H1 (cell line): ENCODE data around the gene LRRK1. TPM values are rescaled to one million over a fixed set of nuclear protein-coding genes. Genes with fewer than 3 reads are reported as not detected.

ENCODE experiments used
- CTCF ChIA-PET: fragments of 300-600 bp; sonication (Branson Sonifier 250); formaldehyde crosslinking; loops from one replicate; lab custom pipeline; 2021; ENCODE audit not compliant: partially characterized antibody; lab: Charles Lee
- POLR2A ChIA-PET: fragments of 300-600 bp; sonication (Branson Sonifier 250); formaldehyde crosslinking; loops from one replicate; lab custom pipeline; 2021; ENCODE audit warnings: inconsistent platforms; ENCODE audit not compliant: partially characterized antibody; lab: Charles Lee
- DNase-seq, 2 experiments: peaks; one replicate each; pipeline versions ENCODE4 v3.0.0 to v3.0.0-alpha.2; 2010 to 2022; ENCODE audit warnings: low spot score in 2 of 2, low read depth in 1 of 2, mixed read lengths in 1 of 2
- FAIRE-seq: peaks from 2 replicates; lab custom pipeline; 2011; peaks lifted over from hg19 to GRCh38; lab: Jason Lieb, UNC
- H2AFZ ChIP-seq: 2 replicates; pipeline ENCODE4 v1.8.1; 2012; ENCODE audit warnings: low read length, inconsistent platforms
- H2AK5ac ChIP-seq: 2 replicates; pipeline ENCODE4 v1.6.1; 2013; ENCODE audit warnings: low read depth, low read length
- H2BK120ac ChIP-seq: replicated peaks from 2 replicates; pipeline ENCODE3; 2013; ENCODE audit warnings: low read depth, low read length, inconsistent platforms
- H2BK12ac ChIP-seq: 2 replicates; pipeline ENCODE4 v1.6.1; 2013; ENCODE audit warnings: low read depth, low read length
- H2BK15ac ChIP-seq: 2 replicates; pipeline ENCODE4 v1.6.1; 2013; ENCODE audit warnings: low read length
- H2BK20ac ChIP-seq: 2 replicates; pipeline ENCODE4 v1.6.1; 2013; ENCODE audit warnings: low read length
- H2BK5ac ChIP-seq: 2 replicates; pipeline ENCODE4 v1.6.1; 2013; ENCODE audit warnings: low read depth, low read length
- H3K14ac ChIP-seq: 2 replicates; pipeline ENCODE4 v1.6.1; 2013; ENCODE audit warnings: inconsistent platforms; ENCODE audit not compliant: insufficient read length
- H3K18ac ChIP-seq: 2 replicates; pipeline ENCODE4 v1.6.1; 2013; ENCODE audit warnings: low read length; ENCODE audit errors: extremely low read depth
- H3K23ac ChIP-seq: 2 replicates; pipeline ENCODE4 v1.6.1; 2013; ENCODE audit warnings: inconsistent platforms; ENCODE audit not compliant: insufficient read length
- H3K23me2 ChIP-seq: 2 replicates; pipeline ENCODE4 v1.6.1; 2013; ENCODE audit warnings: low read depth, low read length
- H3K27ac ChIP-seq: 2 replicates; pipeline ENCODE4 v1.6.1; 2011; ENCODE audit warnings: low read depth, low read length, inconsistent platforms
- H3K27me3 ChIP-seq, 4 experiments: replicated peaks in 1 of 4; 1 replicate in 1 of 4; 2 replicates in 3 of 4; pipeline versions ENCODE4 v1.6.1 to v1.8.1; 2011 to 2013; ENCODE audit warnings: low read length in 3 of 4, mild to moderate bottlenecking in 3 of 4, inconsistent platforms in 2 of 4, mixed read lengths in 2 of 4, moderate library complexity in 1 of 4; ENCODE audit not compliant: control insufficient read depth in 3 of 4, insufficient read depth in 3 of 4; ENCODE audit errors: extremely low read depth in 1 of 4
- H3K36me3 ChIP-seq, 4 experiments: 2 replicates each; pipeline versions ENCODE4 v1.6.1 to v1.8.1; 2011 to 2013; ENCODE audit warnings: mild to moderate bottlenecking in 4 of 4, low read length in 3 of 4, moderate library complexity in 2 of 4, control low read depth in 1 of 4, inconsistent platforms in 1 of 4; ENCODE audit not compliant: insufficient read depth in 4 of 4, control insufficient read depth in 2 of 4
- H3K4ac ChIP-seq: replicated peaks from 2 replicates; pipeline ENCODE3; 2013; ENCODE audit warnings: low read length, low read depth, mixed read lengths, inconsistent platforms; ENCODE audit not compliant: insufficient read length
- H3K4me1 ChIP-seq, 4 experiments: replicated peaks in 1 of 4; 1 replicate in 1 of 4; 2 replicates in 3 of 4; pipeline versions ENCODE4 v1.6.1 to v1.8.1; 2011 to 2013; ENCODE audit warnings: low read length in 3 of 4, inconsistent platforms in 2 of 4, mixed read lengths in 1 of 4; ENCODE audit not compliant: insufficient read depth in 4 of 4, control insufficient read depth in 3 of 4
- H3K4me2 ChIP-seq, 2 experiments: 2 replicates each; pipeline versions ENCODE4 v1.6.1 to v1.8.1; 2011 to 2013; ENCODE audit warnings: low read depth in 2 of 2, low read length in 2 of 2, control low read depth in 1 of 2, inconsistent platforms in 1 of 2, mild to moderate bottlenecking in 1 of 2; ENCODE audit not compliant: insufficient read depth in 1 of 2
- H3K4me3 ChIP-seq, 4 experiments: fragments of 200-600, 300-600 bp in 1 of 4; sonication (generic), shearing (Covaris generic), sonication (Bioruptor Twin) in 1 of 4; 2 replicates each; pipeline versions ENCODE4 v1.5.1 to v1.8.1; 2011 to 2016; ENCODE audit warnings: low read length in 4 of 4, low read depth in 3 of 4, control low read depth in 2 of 4, inconsistent platforms in 2 of 4, mild to moderate bottlenecking in 2 of 4, mixed read lengths in 1 of 4, moderate library complexity in 1 of 4; ENCODE audit not compliant: insufficient read depth in 2 of 4; ENCODE audit errors: extremely low read depth in 1 of 4
- H3K56ac ChIP-seq: replicated peaks from 2 replicates; pipeline ENCODE3; 2013; ENCODE audit warnings: low read depth, mild to moderate bottlenecking, mixed read lengths, low read length, inconsistent platforms; ENCODE audit not compliant: insufficient read length
- H3K79me1 ChIP-seq: 2 replicates; pipeline ENCODE4 v1.6.1; 2013; ENCODE audit warnings: low read depth, low read length, control low read depth
- H3K79me2 ChIP-seq, 2 experiments: 2 replicates each; pipeline versions ENCODE4 v1.6.1 to v1.8.1; 2012 to 2013; ENCODE audit warnings: low read length in 2 of 2, mild to moderate bottlenecking in 2 of 2, inconsistent platforms in 1 of 2; ENCODE audit not compliant: insufficient read depth in 2 of 2, control insufficient read depth in 1 of 2
- H3K9ac ChIP-seq, 4 experiments: replicated peaks in 1 of 4; 1 replicate in 1 of 4; 2 replicates in 3 of 4; pipeline versions ENCODE4 v1.6.1 to v1.8.1; 2011 to 2013; ENCODE audit warnings: low read depth in 3 of 4, low read length in 3 of 4, control low read depth in 2 of 4, mild to moderate bottlenecking in 2 of 4, moderate library complexity in 2 of 4, inconsistent platforms in 1 of 4; ENCODE audit errors: extremely low read depth in 1 of 4
- H3K9me3 ChIP-seq, 2 experiments: 2 replicates each; pipeline versions ENCODE4 v1.6.1 to v1.8.1; 2012 to 2013; ENCODE audit warnings: mild to moderate bottlenecking in 2 of 2, moderate library complexity in 2 of 2, control low read depth in 1 of 2, inconsistent platforms in 1 of 2, low read depth in 1 of 2, low read length in 1 of 2, mixed read lengths in 1 of 2; ENCODE audit not compliant: insufficient read depth in 2 of 2
- H4K20me1 ChIP-seq, 2 experiments: replicated peaks in 1 of 2; 2 replicates each; pipeline versions ENCODE3 to v1.8.1; 2011 to 2013; ENCODE audit warnings: inconsistent platforms in 2 of 2, low read length in 2 of 2, mild to moderate bottlenecking in 1 of 2; ENCODE audit not compliant: insufficient read depth in 2 of 2, control insufficient read depth in 1 of 2
- H4K5ac ChIP-seq: 2 replicates; pipeline ENCODE4 v1.6.1; 2013; ENCODE audit warnings: low read length, low read depth, mixed read lengths, inconsistent platforms; ENCODE audit not compliant: insufficient read length
- H4K8ac ChIP-seq: 2 replicates; pipeline ENCODE4 v1.8.0; 2013; ENCODE audit warnings: mild to moderate bottlenecking, moderate library complexity, low read length, inconsistent platforms; ENCODE audit not compliant: insufficient read depth; ENCODE audit errors: extremely low read depth
- H4K91ac ChIP-seq: replicated peaks from 2 replicates; pipeline ENCODE3; 2013; ENCODE audit warnings: low read length, mixed read lengths, inconsistent platforms; ENCODE audit not compliant: insufficient read length
- JUND ChIP-seq: IDR thresholded peaks from 2 replicates; pipeline ENCODE4 v1.6.1; 2011; ENCODE audit warnings: mild to moderate bottlenecking, improper control_type of control experiment, low read length
- WGBS, 2 experiments: shearing (Covaris generic) in 1 of 2; methylation state at CpG; one replicate each; pipeline versions ENCODE4 v1.1.6 to v1.1.7; 2013 to 2015; ENCODE audit warnings: low lambda C conversion rate in 2 of 2, mixed read lengths in 2 of 2, inconsistent platforms in 1 of 2, low coverage in 1 of 2, missing lambda C conversion rate in 1 of 2; ENCODE audit not compliant: insufficient replicate concordance in 2 of 2, insufficient coverage in 1 of 2, insufficient read length in 1 of 2; ENCODE audit errors: extremely low coverage in 1 of 2, missing lambda C conversion rate in 1 of 2; 5-methylcytosine and 5-hydroxymethylcytosine counted together
- polyA plus RNA-seq, 7 experiments: library from polyadenylated mRNA; depleted of rRNA in 3 of 7; stranded (reverse) in 5 of 7; unstranded in 2 of 7; fragments of >200 nt in 5 of 7; fragments of 200-250 nt in 2 of 7; gene quantifications; 1 replicate in 5 of 7; 2 replicates in 1 of 7; 4 replicates in 1 of 7; pipeline versions ENCODE4 v1.2.1 to v1.2.3, GENCODE V29; 2011 to 2013; ENCODE audit warnings: missing spikeins in 2 of 7, mixed read lengths in 2 of 7
- total RNA-seq: library from RNA; stranded (reverse); fragmentation: NEBNext Ultra II Directional; extraction: Animal tissue kit (Norgen Biotek cat#: 25700); gene quantifications from 2 replicates; pipeline ENCODE4 v1.2.1, GENCODE V29; 2021

The LRRK1 gene
- total and polyA plus RNA-seq, 2 of the 8 experiments (the other 6 are each of a cell fraction or from before 2014, with no cell fraction given): 1.2 to 3.6 TPM

- 93% methylated on average over 14 of the region's 14 CpGs; no CpG with 5 or more reads in 1 of the 2 experiments for WGBS, 2 experiments
- H2AK5ac ChIP-seq: no peak overlapping the region
- H3K9ac ChIP-seq: no peak overlapping the region
- H2AFZ ChIP-seq: no peak overlapping the region
- no peaks in the 10 kb centered on the region for H3K36me3 ChIP-seq
- no peaks in the 10 kb centered on the region for H3K79me1 ChIP-seq
- no peak overlapping the region for H4K5ac ChIP-seq
- H3K56ac ChIP-seq: no peak overlapping the region
- FAIRE-seq (no peak), DNase-seq (no peak)
- no peak overlapping the region for H3K14ac ChIP-seq
- H4K20me1 ChIP-seq: no peaks in the 10 kb centered on the region
- no peak overlapping the region for H2BK120ac ChIP-seq
- H2BK20ac ChIP-seq: no peak overlapping the region
- no peak overlapping the region for H3K27ac ChIP-seq
- CTCF ChIA-PET: interaction anchor here (1.2 kb wide), 3 partner anchors 14 to 80 kb away, joined by 3 to 4 read pairs (median 4); no protein-coding TSS in a partner anchor
- H3K27me3 ChIP-seq: no peaks in the 10 kb centered on the region
- H3K4me1 ChIP-seq: peaks cover 0 to under 1% (median 0%) of the 10 kb centered on the region in 4 experiments; a peak in 1 of 7 replicates
- TF ChIP-seq JUND: no peak
- no peak overlapping the region for H3K23ac ChIP-seq
- H2BK15ac ChIP-seq: no peak overlapping the region
- no peak overlapping the region for H4K91ac ChIP-seq
- H3K4me3 ChIP-seq: no peak overlapping the region
- no peak overlapping the region for H3K18ac ChIP-seq
- POLR2A ChIA-PET: interaction anchor here (1.0 kb wide), 1 partner anchor 8 kb away, joined by 3 read pairs; no protein-coding TSS in a partner anchor
- no peak overlapping the region for H4K8ac ChIP-seq
- H3K23me2 ChIP-seq: no peaks in the 10 kb centered on the region
- no peak overlapping the region for H3K4me2 ChIP-seq
- no peak overlapping the region for H2BK5ac ChIP-seq
- H3K4ac ChIP-seq: no peak overlapping the region
- no peak overlapping the region for H2BK12ac ChIP-seq
- no peaks in the 10 kb centered on the region for H3K9me3 ChIP-seq
- no peaks in the 10 kb centered on the region for H3K79me2 ChIP-seq
These were observed 178.0 kb downstream of the LRRK1 start for GRCh38 chr15:101097111-101097510.
